HEK293T (cell line): ENCODE measurements around the gene PTPN21.

ENCODE experiments used
- ARNT ChIP-seq: fragments of 450-650 bp; IDR thresholded peaks from 2 replicates; pipeline ENCODE4 v1.6.1; 2017; ENCODE audit warnings: mild to moderate bottlenecking
- BHLHE40 ChIP-seq: fragments of 450-650 bp; IDR thresholded peaks from 2 replicates; pipeline ENCODE4 v1.6.1; 2016; ENCODE audit warnings: mild to moderate bottlenecking, moderate library complexity, borderline replicate concordance
- CTBP1 ChIP-seq: fragments of 450-650 bp; IDR thresholded peaks from 2 replicates; pipeline ENCODE4 v1.6.1; 2016; ENCODE audit warnings: borderline replicate concordance
- ELF4 ChIP-seq: fragments of 450-650 bp; IDR thresholded peaks from 2 replicates; pipeline ENCODE4 v1.6.1; 2017; ENCODE audit warnings: antibody characterized with exemption
- FOXA1 ChIP-seq: fragments of 450-650 bp; IDR thresholded peaks from 2 replicates; pipeline ENCODE4 v1.6.1; 2016; ENCODE audit warnings: mild to moderate bottlenecking
- FOXK2 ChIP-seq: fragments of 450-650 bp; IDR thresholded peaks from 2 replicates; pipeline ENCODE4 v1.6.1; 2016; ENCODE audit warnings: mild to moderate bottlenecking
- FOXM1 ChIP-seq: fragments of 450-650 bp; IDR thresholded peaks from 2 replicates; pipeline ENCODE4 v1.6.1; 2017; ENCODE audit warnings: mild to moderate bottlenecking, borderline replicate concordance
- L3MBTL2 ChIP-seq: fragments of 450-650 bp; conservative IDR thresholded peaks from 2 replicates; pipeline ENCODE4 v1.6.1; 2016; ENCODE audit warnings: mild to moderate bottlenecking
- NFRKB ChIP-seq: fragments of 450-650 bp; IDR thresholded peaks from 2 replicates; pipeline ENCODE4 v1.6.1; 2016; ENCODE audit warnings: mild to moderate bottlenecking, moderate library complexity
- PKNOX1 ChIP-seq: fragments of 450-650 bp; IDR thresholded peaks from 2 replicates; pipeline ENCODE4 v1.6.1; 2016
- SP1 ChIP-seq: fragments of 450-650 bp; IDR thresholded peaks from 2 replicates; pipeline ENCODE4 v1.6.1; 2017
- SUZ12 ChIP-seq: fragments of 450-650 bp; IDR thresholded peaks from 2 replicates; pipeline ENCODE4 v1.6.1; 2016; ENCODE audit warnings: mild to moderate bottlenecking
- TARDBP ChIP-seq: fragments of 450-650 bp; IDR thresholded peaks from 2 replicates; pipeline ENCODE4 v1.6.1; 2016

DNA sequence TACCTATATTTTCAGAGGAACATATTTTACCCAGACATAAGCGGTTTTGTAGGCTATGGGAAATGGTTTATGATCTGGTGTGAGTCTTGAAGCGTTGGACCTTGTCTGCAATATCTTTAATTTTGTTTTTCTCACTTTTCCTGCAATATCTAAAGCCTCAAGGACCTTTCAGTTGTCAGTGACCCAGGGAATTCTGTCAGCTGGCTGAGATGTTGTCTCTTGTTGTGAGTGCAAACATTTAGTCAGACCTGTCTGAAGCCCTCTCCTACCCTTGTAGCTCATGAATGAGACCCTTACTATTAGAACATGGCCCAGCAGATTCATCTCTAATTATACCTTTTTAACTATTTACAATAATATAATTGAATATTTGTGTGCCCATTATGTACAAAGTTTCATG, 115.7 kb downstream of the PTPN21 start:
- TF ChIP-seq NFRKB (no peak), BHLHE40 (no peak), FOXM1 (no peak), TARDBP (no peak), FOXA1 (no peak), SP1 (no peak), ARNT (no peak), PKNOX1 (no peak), SUZ12 (no peak), ELF4 (no peak), FOXK2 (no peak), L3MBTL2 (no peak), CTBP1 (no peak)
